ENCODE data around the gene SPI1.

SPI1 gene

GRCh38 chr11:47354913-47355282 lies 23.4 kb downstream of the SPI1 start:
- no peak for TF ChIP-seq TAF1 (IDR thresholded peaks at IDR 0.05; ENCODE audit: borderline replicate concordance, insufficient read depth, low read length)
- TF ChIP-seq, protein P1, sequence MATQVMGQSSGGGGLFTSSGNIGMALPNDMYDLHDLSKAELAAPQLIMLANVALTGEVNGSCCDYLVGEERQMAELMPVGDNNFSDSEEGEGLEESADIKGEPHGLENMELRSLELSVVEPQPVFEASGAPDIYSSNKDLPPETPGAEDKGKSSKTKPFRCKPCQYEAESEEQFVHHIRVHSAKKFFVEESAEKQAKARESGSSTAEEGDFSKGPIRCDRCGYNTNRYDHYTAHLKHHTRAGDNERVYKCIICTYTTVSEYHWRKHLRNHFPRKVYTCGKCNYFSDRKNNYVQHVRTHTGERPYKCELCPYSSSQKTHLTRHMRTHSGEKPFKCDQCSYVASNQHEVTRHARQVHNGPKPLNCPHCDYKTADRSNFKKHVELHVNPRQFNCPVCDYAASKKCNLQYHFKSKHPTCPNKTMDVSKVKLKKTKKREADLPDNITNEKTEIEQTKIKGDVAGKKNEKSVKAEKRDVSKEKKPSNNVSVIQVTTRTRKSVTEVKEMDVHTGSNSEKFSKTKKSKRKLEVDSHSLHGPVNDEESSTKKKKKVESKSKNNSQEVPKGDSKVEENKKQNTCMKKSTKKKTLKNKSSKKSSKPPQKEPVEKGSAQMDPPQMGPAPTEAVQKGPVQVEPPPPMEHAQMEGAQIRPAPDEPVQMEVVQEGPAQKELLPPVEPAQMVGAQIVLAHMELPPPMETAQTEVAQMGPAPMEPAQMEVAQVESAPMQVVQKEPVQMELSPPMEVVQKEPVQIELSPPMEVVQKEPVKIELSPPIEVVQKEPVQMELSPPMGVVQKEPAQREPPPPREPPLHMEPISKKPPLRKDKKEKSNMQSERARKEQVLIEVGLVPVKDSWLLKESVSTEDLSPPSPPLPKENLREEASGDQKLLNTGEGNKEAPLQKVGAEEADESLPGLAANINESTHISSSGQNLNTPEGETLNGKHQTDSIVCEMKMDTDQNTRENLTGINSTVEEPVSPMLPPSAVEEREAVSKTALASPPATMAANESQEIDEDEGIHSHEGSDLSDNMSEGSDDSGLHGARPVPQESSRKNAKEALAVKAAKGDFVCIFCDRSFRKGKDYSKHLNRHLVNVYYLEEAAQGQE (IDR thresholded peaks at IDR 0.05; ENCODE audit: insufficient read depth in 1 of 2, low read depth in 2 of 2, low read length in 2 of 2), result no peak
- TF ChIP-seq FOXP2 (optimal IDR thresholded peaks at IDR 0.05; ENCODE audit: borderline replicate concordance, extremely low read depth, extremely low read length, insufficient read depth), result no peak
- TF ChIP-seq POLR2AphosphoS5 (IDR thresholded peaks at IDR 0.05; ENCODE audit: low read depth, low read length), result no peak
- TF ChIP-seq SIN3A (IDR thresholded peaks at IDR 0.05; ENCODE audit: borderline replicate concordance, insufficient read depth, low read length), result no peak

DNA sequence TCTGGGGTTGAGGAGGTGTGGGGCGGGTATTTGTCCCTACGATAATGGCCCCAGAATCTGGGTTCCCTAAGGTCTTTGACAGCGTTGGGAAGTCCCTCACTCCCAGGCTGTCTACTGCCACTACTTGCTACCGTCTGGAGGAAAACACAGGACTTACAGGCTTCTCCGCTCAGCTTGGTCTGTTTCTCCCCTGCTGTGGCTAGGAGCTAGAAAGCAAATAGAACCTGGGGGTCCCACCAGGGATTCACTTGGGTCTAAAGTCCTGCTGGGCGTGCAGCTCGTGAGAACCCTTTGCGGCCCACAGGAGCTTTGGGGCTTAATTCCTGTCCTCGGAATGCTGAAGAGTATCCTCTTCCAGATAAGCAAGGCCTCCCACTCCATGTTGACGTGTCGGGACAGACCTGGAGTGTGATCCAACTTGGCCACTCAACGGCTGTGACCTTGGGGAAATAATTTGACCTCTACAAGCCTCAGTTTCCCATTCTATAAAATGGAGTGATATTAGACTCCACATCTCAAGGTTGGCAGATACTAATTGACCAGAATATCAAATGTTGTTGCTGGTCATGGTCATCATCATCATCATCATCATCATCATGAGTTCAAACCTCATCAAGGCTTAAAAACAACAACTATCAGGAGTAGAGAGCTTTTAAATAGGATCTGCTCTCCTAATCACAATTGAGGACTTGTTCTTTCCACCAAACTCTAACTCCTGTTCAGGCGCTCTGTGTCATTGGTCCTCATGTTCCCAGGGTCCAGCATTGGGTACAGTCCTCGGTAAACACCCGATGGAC lies 24.2 kb downstream of the SPI1 start:
- TF ChIP-seq, protein P1 (IDR thresholded peaks at IDR 0.05; ENCODE audit: insufficient read depth in 1 of 2, low read depth in 2 of 2, low read length in 2 of 2), result no peak
- TF ChIP-seq TAF1 (IDR thresholded peaks at IDR 0.05; ENCODE audit: borderline replicate concordance, insufficient read depth, low read length) (no peak), FOXP2 (optimal IDR thresholded peaks at IDR 0.05; ENCODE audit: borderline replicate concordance, extremely low read depth, extremely low read length, insufficient read depth) (no peak), POLR2AphosphoS5 (IDR thresholded peaks at IDR 0.05; ENCODE audit: low read depth, low read length) (no peak)

- TF ChIP-seq SIN3A (IDR thresholded peaks at IDR 0.05; ENCODE audit: borderline replicate concordance, insufficient read depth, low read length), result no peak
- TF ChIP-seq, protein P1 (IDR thresholded peaks at IDR 0.05; ENCODE audit: insufficient read depth in 1 of 2, low read depth in 2 of 2, low read length in 2 of 2), result no peak
- TF ChIP-seq FOXP2 (optimal IDR thresholded peaks at IDR 0.05; ENCODE audit: borderline replicate concordance, extremely low read depth, extremely low read length, insufficient read depth), result no peak
- no peak for TF ChIP-seq POLR2AphosphoS5 (IDR thresholded peaks at IDR 0.05; ENCODE audit: low read depth, low read length)
- TF ChIP-seq TAF1 (IDR thresholded peaks at IDR 0.05; ENCODE audit: borderline replicate concordance, insufficient read depth, low read length), result no peak
Measured at GRCh38 chr11:47352556-47352955, 25.8 kb downstream of the SPI1 start, which contains the start of gene MYBPC3. Gene MYBPC3, minus strand, starts transcription at chr11:47352702. Its CDS starts 55 bp downstream, at chr11:47352647.

- TF ChIP-seq POLR2AphosphoS5 (IDR thresholded peaks at IDR 0.05; ENCODE audit: low read depth, low read length) (no peak), TAF1 (IDR thresholded peaks at IDR 0.05; ENCODE audit: borderline replicate concordance, insufficient read depth, low read length) (no peak), SIN3A (IDR thresholded peaks at IDR 0.05; ENCODE audit: borderline replicate concordance, insufficient read depth, low read length) (no peak), FOXP2 (optimal IDR thresholded peaks at IDR 0.05; ENCODE audit: borderline replicate concordance, extremely low read depth, extremely low read length, insufficient read depth) (no peak)
- TF ChIP-seq, protein P1 (IDR thresholded peaks at IDR 0.05; ENCODE audit: insufficient read depth in 1 of 2, low read depth in 2 of 2, low read length in 2 of 2), result no peak
Measured at GRCh38 chr11:47351156-47352126, 26.9 kb downstream of the SPI1 start.
